Cardiac septum (tissue), 1 donor: ENCODE data around the gene IZUMO1. TPM values are rescaled to one million over a fixed set of nuclear protein-coding genes. Genes with fewer than 3 reads are reported as not detected.
A peak's percentile ranks its signal among the peaks of the same experiment; 100 is the strongest.
"Not testable (repeated sequence)": the region's sequence is repeated elsewhere in the genome, so short reads cannot be mapped to it uniquely, and the experiment has no call there.

ENCODE experiments used
- DNase-seq: peaks from one replicate; pipeline ENCODE4 v3.0.0-alpha.2; 2020; ENCODE audit warnings: low spot score
- intact Hi-C: fragments of 100-400 bp; cut with DNase I; formaldehyde crosslinking; loops from one replicate; pipeline ENCODE4 v1.14.0; 2022
- long read RNA-seq: library from polyadenylated mRNA; unstranded; transcript quantifications from one replicate; pipeline ENCODE4 v2.0.0, GENCODE V29; 2021
- total RNA-seq: library from RNA; stranded (reverse); fragmentation: NEBNext Ultra II Directional; extraction: Animal tissue kit (Norgen Biotek cat#: 25700); gene quantifications from one replicate; pipeline ENCODE4 v1.2.1, GENCODE V29; 2021
- donor health status: DM: no; HTN: no; CAD: no.

IZUMO1 gene
- 0.83 TPM for total RNA-seq
- long read RNA-seq: 0 reads

GRCh38 chr19:48746738-48747575, at the start of gene IZUMO1:
TSS of gene IZUMO1 (minus strand) at chr19:48746909. CDS start at chr19:48745859, 1,050 bp downstream.
- peak; percentile 85 for DNase-seq
- intact Hi-C loops: no loop called here

- DNase-seq: no peak
- intact Hi-C loops: loop anchor here (1.0 to 5.0 kb wide), 2 partner anchors 41 to 172 kb away; partner anchors contain the start of genes FTL and HSD17B14
Observed at GRCh38 chr19:48795685-48796070, 49.0 kb upstream of the IZUMO1 start.

- intact Hi-C loops: loop anchor here (1.0 to 5.0 kb wide), 2 partner anchors 41 to 172 kb away; partner anchors contain the start of genes FTL and HSD17B14
- DNase-seq: peak; percentile 95
Observed at GRCh38 chr19:48795055-48795684, 48.5 kb upstream of the IZUMO1 start.

GRCh38 chr19:48794291-48794690, 47.6 kb upstream of the IZUMO1 start:
- no peak for DNase-seq
- intact Hi-C loops: no loop called here

GRCh38 chr19:48793271-48793670, 46.6 kb upstream of the IZUMO1 start:
- intact Hi-C loops: no loop called here
- DNase-seq: no peak

GRCh38 chr19:48787331-48787730, 40.6 kb upstream of the IZUMO1 start:
- DNase-seq, intact Hi-C loops: not testable (repeated sequence)

- intact Hi-C loops, DNase-seq: not testable (repeated sequence)
Observed at GRCh38 chr19:48786422-48786821, 39.7 kb upstream of the IZUMO1 start.

- intact Hi-C loops: loop anchor here (5.0 kb wide), 1 partner anchor 122 kb away; no protein-coding TSS in a partner anchor
- no peak for DNase-seq
Observed at GRCh38 chr19:48784527-48784926, 37.8 kb upstream of the IZUMO1 start.

GRCh38 chr19:48780631-48781391, 34.1 kb upstream of the IZUMO1 start:
- intact Hi-C loops: loop anchor here (5.0 kb wide), 1 partner anchor 119 kb away; no protein-coding TSS in a partner anchor
- no peak for DNase-seq

- intact Hi-C loops: loop anchor here (5.0 kb wide), 1 partner anchor 117 kb away; no protein-coding TSS in a partner anchor
- DNase-seq: no peak
Observed at GRCh38 chr19:48779636-48780035, 32.9 kb upstream of the IZUMO1 start.

- no peak for DNase-seq
- intact Hi-C loops: no loop called here
Observed at GRCh38 chr19:48777720-48778119, 31.0 kb upstream of the IZUMO1 start.

- no peak for DNase-seq
- intact Hi-C loops: no loop called here
Observed at GRCh38 chr19:48777139-48777538, 30.4 kb upstream of the IZUMO1 start.

GRCh38 chr19:48772503-48772953, 25.8 kb upstream of the IZUMO1 start:
- intact Hi-C loops: no loop called here
- DNase-seq: no peak

- intact Hi-C loops: no loop called here
- DNase-seq: no peak
Observed at GRCh38 chr19:48770734-48771472, 24.2 kb upstream of the IZUMO1 start.

- intact Hi-C loops: no loop called here
- no peak for DNase-seq
Observed at GRCh38 chr19:48770266-48770665, 23.6 kb upstream of the IZUMO1 start.

GRCh38 chr19:48768994-48769713, 22.4 kb upstream of the IZUMO1 start:
- intact Hi-C loops: no loop called here

GRCh38 chr19:48768171-48768753, 21.6 kb upstream of the IZUMO1 start:
- intact Hi-C loops, DNase-seq: not testable (repeated sequence)

More at GRCh38 chr19:48768994-48769713, 22.4 kb upstream of the IZUMO1 start:
- DNase-seq: no peak

- DNase-seq, intact Hi-C loops: not testable (repeated sequence)
Observed at GRCh38 chr19:48765816-48766215, 19.1 kb upstream of the IZUMO1 start.
